NB4 (cell line): Measurements from ENCODE around the gene PDCD1LG2.

Experiments
- DNase-seq: peaks from one replicate; pipeline ENCODE4 v3.0.0; 2010; ENCODE audit warnings: low read depth
- H3K4me3 ChIP-seq: one replicate; pipeline ENCODE4 v1.5.1; 2011; ENCODE audit warnings: mild to moderate bottlenecking, low read depth, low read length, moderate library complexity
- MYC ChIP-seq: IDR thresholded peaks from 2 replicates; pipeline ENCODE4 v1.6.1; 2011; ENCODE audit warnings: low read depth, low read length
- POLR2A ChIP-seq: IDR thresholded peaks from 2 replicates; pipeline ENCODE4 v1.6.1; 2011; ENCODE audit warnings: mild to moderate bottlenecking; ENCODE audit not compliant: insufficient read length; ENCODE audit errors: extremely low read depth
- TF ChIP-seq, protein P1 (sequence below): IDR thresholded peaks from 2 replicates; pipeline ENCODE4 v1.6.1; 2011; ENCODE audit warnings: low read depth, low read length
- TF ChIP-seq, protein P2 (sequence below): IDR thresholded peaks from one replicate; pipeline ENCODE4 v1.5.1; 2012; ENCODE audit warnings: low read depth, low read length

The PDCD1LG2 gene

DNA sequence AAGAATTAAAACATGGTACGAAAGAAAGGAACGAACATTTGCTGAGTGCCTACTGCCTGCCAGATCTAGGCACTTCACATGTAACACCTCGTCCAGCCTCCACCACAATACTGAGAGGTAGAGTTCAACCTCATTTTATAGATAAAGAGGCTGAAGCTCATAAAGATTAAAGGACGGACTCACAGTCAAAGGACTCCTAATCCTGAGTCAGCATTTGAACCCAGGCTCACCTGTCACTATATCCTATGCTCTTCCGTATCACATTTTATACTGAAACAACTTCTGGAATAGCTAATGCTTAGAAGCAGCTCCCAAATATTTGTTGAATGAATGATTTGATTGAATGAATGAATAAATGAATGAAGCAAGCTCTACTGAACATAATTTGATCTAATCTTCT is 22.5 kb downstream of the PDCD1LG2 start:
- no peak overlapping the region for H3K4me3 ChIP-seq
- TF ChIP-seq, protein P1, sequence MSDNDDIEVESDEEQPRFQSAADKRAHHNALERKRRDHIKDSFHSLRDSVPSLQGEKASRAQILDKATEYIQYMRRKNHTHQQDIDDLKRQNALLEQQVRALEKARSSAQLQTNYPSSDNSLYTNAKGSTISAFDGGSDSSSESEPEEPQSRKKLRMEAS: no peak
- TF ChIP-seq POLR2A (no peak), MYC (no peak)
- TF ChIP-seq, protein P2, sequence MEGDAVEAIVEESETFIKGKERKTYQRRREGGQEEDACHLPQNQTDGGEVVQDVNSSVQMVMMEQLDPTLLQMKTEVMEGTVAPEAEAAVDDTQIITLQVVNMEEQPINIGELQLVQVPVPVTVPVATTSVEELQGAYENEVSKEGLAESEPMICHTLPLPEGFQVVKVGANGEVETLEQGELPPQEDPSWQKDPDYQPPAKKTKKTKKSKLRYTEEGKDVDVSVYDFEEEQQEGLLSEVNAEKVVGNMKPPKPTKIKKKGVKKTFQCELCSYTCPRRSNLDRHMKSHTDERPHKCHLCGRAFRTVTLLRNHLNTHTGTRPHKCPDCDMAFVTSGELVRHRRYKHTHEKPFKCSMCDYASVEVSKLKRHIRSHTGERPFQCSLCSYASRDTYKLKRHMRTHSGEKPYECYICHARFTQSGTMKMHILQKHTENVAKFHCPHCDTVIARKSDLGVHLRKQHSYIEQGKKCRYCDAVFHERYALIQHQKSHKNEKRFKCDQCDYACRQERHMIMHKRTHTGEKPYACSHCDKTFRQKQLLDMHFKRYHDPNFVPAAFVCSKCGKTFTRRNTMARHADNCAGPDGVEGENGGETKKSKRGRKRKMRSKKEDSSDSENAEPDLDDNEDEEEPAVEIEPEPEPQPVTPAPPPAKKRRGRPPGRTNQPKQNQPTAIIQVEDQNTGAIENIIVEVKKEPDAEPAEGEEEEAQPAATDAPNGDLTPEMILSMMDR: no peak
- DNase-seq: no peak

DNA sequence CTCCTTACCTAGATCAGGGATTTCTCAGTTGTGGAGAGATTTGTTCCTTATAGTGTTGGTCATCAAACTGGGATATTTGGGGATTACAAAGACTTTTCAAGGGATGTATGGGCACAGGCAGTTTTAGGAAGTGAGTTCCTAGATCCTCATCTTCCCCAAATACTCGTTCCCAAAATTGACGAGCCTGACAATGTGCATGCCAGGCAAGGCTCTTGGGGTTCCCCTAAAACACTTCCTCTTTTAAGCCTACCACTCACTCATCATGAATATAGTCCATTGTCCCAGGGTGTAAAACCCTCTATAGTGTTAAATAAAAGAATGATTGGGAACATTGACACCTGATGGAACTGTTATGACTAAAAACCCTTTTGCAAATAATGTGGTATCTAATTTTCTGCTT is 26.4 kb downstream of the PDCD1LG2 start:
- TF ChIP-seq MYC (no peak), POLR2A (no peak)
- TF ChIP-seq, protein P1: no peak
- TF ChIP-seq, protein P2: no peak
- DNase-seq: peak; percentile 34

DNA sequence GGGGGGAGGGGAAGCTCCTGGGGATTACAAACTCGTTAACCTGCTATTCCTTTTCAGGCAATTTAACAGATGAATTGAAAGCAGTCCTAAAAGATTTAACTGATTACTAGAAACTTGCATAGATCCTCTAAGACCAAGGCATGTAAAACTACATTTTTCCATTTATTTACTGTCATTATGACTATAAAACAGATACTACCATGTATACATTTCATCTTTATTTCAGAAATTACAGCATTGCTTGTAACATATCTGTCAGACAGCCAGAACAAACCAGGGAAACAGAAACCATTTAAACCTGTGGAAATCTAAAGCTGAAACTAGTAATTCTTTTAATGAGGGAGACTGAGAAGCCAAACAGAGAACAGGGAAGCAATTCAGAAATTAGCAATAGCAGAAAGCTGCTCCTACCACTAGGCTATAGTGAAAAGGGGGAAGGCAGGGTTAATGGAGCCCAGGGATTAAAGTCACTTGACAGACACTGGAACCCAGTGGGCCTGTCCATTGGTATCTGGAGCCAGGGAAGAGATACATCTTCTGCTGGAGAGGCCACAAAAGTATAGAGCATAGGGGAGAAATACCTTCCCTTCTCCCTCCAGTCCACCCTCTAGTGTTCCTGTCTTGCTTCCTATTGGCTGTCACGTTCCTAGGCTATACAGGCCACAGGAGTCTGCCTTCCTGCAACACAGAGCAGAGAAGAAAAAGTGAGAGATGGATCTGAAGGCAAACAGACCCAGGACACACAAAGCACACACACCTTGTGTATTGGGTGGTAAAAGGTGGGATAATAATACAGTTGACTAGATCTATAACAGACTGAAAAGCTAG is 33.8 kb downstream of the PDCD1LG2 start:
- no peak for TF ChIP-seq POLR2A
- TF ChIP-seq MYC: no peak
- TF ChIP-seq, protein P2: no peak
- TF ChIP-seq, protein P1: no peak
- no peak overlapping the region for H3K4me3 ChIP-seq
- no peak for DNase-seq

More for the DNA sequence above, 26.4 kb downstream of the PDCD1LG2 start:
- H3K4me3 ChIP-seq: no peak overlapping the region

- no peak overlapping the region for H3K4me3 ChIP-seq
- DNase-seq: no peak
- no peak for TF ChIP-seq POLR2A
- TF ChIP-seq, protein P2: no peak
- TF ChIP-seq MYC: no peak
- TF ChIP-seq, protein P1: no peak
These were observed 39.6 kb downstream of the PDCD1LG2 start for GRCh38 chr9:5549658-5550650.

DNA sequence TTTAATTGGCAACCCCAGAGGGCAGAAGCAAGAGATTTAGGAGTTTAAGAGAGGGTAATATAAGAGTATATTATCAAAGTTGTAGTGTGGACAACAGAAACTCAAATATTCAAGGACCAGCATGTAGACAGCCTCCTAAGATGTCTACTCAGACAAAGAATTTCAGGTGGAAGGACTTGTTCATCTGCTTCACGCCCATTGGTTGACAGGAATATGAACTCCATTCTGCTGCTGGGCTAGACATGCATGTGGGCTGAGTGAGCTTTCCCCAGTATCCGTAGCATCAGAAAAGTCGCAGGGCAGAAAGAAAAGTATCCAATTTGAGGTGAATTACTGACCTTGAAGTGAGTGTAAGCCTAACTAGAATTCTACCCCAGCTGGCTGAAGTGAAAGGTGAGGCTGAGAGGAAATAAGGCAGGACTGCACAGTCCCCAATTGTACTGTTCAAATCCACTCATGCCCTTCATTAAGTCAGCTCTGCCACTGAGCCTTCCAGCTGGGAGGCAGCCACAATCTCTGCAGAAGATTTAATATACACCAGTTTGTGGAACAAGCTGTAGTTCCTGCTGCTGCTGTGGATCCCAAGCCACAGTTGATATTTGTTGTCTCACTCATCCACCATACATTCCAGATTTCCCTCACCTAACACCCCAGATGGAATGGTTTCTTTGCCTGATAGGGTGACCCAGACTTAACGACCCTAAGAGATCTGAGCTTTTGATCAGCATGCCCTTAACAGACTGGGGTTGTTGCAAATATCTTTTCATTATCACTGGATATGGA is 41.2 kb downstream of the PDCD1LG2 start:
- no peak for DNase-seq
- TF ChIP-seq, protein P2: no peak
- TF ChIP-seq, protein P1: no peak
- TF ChIP-seq POLR2A (no peak), MYC (no peak)
- no peak overlapping the region for H3K4me3 ChIP-seq
